NCI-H1436 (cell line): ENCODE data around the gene CYBB.
A peak's percentile ranks its signal among the peaks of the same experiment; 100 is the strongest.
"Not testable (repeated sequence)": the region's sequence is repeated elsewhere in the genome, so short reads cannot be mapped to it uniquely, and the experiment has no call there.

Experiments used
- DNase-seq: peaks from one replicate; lab custom pipeline; 2025; lab: John Stamatoyannopoulos, UW

CYBB gene

GRCh38 chrX:37779857-37780256, at the start of gene CYBB:
Gene CYBB (plus strand): TSS chrX:37780059. CDS start chrX:37780078, 19 bp downstream.
- no peak for DNase-seq

- DNase-seq = peak; percentile 0
Measured at GRCh38 chrX:37745354-37745753, 34.5 kb upstream of the CYBB start.

DNA sequence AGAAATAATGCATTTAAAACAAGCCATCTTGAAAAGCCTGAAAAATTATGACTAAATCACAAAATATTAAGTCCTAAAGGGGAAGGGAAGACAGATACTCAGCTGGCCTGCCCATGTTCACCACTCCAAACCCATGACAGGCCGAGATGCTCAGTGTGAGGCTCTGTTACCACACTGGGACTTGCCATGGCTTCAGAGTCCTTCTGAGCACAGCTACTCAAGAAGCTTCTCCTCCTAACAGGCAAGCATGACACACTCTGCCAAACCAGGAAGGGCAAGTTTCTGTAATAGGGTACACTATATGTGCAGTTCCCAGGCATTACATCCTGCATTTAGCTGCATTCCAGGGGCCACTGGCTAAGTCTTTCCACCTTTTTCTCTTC, 34.0 kb upstream of the CYBB start:
- DNase-seq = no peak

DNA sequence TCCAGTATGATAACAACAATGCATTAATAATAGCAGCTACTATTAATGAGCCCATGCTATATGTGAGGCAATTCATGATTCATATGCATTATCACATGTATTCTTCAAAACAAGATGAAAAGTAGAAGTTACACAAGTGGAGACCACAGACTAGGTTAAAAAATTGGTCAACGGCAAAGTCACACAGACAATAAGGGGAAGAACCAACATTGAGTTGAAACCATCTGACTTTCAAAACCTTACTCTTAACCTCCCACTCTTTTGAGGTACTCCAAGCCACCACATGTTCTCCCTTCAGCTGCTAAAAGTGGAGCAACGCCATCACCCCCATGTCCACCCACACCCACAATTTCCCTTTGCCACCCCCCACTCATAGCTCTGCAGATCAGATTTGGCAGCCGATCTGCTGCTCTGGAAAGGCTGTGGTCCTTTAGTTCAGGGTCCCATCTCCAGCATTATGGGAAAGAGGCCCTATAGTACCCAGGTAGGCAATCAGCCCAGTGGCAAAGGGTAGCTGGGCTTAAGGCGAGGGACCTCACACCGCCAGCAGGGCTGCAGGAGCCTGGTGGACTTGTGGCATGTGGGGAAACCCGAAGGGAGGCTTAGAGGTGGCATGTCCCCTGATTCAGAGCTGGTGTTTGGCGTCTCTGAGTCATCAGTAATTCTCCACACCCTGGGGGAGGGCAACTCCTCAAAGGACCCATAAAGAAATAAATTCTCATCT, 33.5 kb upstream of the CYBB start:
- DNase-seq = no peak

- no peak for DNase-seq
Measured at GRCh38 chrX:37746951-37747350, 32.9 kb upstream of the CYBB start.

DNA sequence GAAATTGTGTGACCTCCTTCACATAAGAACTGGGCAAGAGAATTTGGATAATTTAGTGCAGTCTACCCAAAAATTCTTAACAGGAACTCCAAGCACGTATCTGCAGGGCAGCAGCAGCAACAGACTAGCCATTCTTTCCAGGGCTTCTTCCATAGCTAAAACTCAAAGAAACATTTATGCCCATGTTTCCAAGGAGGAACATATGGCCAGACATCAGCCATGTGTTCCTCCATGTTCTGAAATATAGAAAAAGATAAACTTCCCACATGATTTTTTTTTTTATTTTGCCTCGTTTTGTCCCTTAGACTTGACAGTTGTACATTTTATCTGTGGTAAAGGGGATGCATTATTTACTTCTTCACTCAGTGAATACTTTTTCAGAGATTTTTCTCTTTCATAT, 27.6 kb upstream of the CYBB start:
- DNase-seq = no peak

DNA sequence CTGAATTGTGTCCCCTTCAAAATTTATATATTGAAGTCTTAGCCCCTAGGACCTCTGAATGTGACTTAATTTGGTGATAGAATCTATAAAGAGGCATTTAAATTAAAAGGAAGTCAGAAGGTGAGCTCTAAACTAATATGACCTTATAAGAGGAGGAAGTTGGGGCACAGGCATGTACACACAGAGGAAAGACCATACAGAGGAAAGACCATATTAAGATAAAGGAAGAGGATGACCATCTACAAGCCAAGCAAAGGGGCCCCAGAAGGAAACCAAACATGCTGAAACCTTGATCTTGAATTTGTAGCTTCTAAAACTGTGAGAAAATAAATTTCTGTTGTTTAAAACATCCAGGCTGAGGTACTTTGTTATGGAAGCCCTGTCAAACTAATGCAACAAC, 26.9 kb upstream of the CYBB start:
- DNase-seq = no peak

DNA sequence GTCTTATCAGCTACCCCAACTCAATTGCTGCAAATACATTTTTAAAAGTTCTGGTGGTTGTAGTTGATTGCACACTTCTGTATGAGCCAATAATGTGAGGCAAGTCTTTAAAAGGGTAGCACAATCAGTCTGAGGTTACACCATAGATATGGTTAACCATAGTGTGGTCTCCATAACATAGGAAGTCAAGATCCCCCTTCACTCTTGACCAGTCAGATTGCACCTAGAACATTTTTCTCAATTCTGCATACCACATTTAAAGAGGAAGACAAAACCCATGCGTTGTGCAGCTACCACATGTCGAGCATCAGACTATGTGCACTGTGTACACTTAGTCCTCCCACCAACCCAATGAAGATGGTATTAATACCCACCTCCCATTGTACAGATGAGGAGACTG, 26.5 kb upstream of the CYBB start:
- DNase-seq = no peak

DNA sequence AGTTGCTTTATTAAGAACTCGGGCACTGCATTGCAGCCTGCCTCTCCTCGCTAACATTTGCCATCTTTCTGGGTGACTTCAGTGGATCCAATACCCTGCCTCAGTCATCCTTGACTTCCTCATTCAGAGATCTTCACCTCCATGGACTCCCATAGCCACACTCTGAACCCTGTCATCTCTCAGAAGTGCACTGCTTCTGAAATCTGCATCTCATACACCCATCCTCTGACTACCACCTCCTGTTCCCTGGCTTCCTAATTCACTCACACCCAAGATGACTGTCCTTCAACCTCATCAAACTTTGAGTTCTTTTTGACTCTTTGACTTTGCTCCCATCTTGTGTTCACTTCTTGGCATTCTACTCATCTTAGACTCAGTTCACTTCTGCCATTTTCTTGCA, 25.3 kb upstream of the CYBB start:
- DNase-seq = no peak

GRCh38 chrX:37755025-37755424, 24.8 kb upstream of the CYBB start:
- DNase-seq = no peak

DNA sequence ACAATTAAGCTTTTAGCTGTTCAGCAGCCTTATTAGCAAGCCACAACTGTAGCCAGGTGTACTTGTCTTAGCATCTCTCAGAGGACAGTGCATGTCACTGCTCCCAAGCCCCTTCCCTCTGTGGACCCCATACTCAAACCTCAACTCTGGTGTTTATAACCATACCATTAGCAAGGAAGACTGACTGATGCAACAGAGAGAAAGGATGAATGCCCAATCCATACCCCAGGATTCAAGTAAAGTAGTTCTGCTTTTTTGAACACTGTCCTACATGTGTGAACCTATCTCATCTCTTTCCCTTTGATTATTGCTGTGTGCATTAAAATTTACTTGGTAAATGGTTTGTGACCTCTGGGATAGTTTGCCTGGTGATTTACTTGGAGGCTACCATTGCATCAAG, 22.8 kb upstream of the CYBB start:
- DNase-seq = no peak

GRCh38 chrX:37759351-37759750, 20.5 kb upstream of the CYBB start:
- no peak for DNase-seq

DNA sequence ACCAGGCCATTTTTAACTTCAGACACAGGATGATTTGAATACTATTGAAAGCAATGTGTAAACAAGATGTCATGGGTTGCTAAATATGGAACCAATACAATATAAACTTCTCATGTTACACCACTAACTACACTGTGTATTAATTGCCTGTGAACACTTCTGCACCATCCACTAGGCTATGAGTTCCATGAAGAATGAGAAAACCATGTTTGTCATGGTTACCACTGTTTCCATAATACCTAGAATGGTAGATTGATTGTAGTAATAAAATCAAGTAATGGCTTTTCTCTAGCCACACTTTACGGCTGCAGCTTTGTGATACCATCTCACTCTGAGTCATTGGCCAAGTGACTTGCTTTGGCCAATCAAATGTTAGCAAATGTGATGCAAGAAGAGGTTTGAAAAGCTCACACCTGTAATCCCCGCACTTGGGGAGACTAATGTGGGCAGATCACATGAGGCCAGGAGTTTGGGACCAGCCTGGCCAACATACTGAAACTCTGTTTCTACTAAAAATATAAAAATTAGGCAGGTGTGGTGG, 19.9 kb upstream of the CYBB start:
- DNase-seq = no peak

DNA sequence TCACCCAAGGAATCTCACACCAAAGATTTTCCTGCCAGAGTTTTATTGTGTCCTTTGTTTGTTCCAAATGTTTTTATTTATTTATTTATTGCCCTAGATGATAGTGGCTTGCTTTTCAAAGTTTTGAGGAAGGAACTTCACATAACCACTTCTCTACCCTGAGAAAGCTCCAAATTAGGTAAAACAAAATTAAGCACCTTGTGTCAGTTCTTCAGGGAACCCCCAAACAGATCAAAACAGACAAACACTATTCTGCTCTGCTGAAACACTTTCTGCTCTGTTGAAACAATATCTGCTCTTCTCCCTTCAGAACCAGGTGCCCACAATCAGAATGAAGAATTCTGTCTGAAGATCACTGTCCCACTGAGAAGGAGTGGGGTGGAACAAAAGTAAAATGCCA, 16.5 kb upstream of the CYBB start:
- no peak for DNase-seq

DNA sequence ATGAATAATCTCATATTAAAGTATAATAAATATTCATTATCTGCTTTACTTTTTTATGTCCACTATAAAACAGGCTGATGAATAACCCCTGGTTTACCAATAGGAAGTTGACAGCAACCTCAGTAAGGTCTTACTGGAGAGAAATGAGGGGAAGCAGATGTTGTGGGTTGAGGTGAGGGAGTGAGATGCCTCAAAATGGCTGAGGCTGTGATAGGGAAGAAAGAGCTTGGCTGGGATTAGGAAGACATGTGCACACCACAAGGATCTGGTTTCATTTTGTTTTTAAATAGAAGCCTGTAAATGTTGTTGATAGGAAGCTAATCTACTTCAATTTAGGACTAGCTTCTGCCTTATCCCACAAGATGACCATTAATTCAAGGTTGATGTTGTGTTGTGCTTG, 14.4 kb upstream of the CYBB start:
- no peak for DNase-seq

- no peak for DNase-seq
Measured at GRCh38 chrX:37767430-37767829, 12.4 kb upstream of the CYBB start.

DNA sequence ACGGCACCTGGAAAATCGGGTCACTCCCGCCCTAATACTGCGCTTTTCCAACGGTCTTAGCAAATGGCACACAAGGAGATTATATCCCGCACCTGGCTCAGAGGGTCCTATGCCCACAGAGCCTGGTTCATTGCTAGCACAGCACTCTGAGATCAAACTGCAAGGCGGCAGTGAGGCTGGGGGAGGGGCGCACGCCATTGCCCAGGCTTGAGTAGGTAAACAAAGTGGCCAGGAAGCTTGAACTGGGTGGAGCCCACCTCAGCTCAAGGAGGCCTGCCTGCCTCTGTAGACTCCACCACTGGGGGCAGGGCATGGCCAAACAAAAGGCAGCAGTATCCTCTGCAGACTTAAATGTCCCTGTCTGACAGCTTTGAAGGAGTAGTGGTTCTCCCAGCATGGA, 11.0 kb upstream of the CYBB start:
- not testable (repeated sequence) for DNase-seq

DNA sequence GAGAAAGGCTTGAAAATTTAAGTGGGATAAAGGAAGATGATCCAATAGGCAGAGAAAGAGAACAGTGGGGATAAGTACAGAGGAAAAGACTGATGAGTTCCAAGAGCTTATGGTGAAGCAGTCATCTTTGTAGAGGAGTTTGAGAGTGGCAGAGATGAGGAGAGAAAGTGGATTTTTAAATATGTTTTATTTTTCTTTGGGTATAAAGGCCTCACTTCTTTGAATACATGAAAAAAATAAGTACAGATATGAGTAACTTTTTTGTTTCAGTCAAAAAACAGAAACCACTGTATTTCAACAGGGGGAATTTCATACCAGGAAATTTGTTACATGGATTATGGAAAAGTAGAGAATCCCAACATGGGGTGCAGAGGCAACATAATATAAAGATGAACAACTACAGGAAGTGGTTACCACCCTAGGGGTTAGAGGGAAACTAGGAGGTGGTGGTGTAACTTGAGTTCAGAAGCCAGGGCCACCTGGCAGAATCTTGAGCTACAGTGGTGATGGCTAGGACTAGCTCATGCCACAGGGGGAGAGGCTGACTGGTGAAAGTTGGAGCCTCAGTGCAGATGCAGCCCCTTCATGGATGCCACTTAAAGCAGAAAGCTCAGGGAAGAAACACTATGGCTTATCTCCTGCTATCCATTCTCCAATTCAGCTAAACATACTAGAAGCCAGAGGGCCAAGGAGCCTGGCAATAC, 3.4 kb upstream of the CYBB start:
- DNase-seq = no peak

DNA sequence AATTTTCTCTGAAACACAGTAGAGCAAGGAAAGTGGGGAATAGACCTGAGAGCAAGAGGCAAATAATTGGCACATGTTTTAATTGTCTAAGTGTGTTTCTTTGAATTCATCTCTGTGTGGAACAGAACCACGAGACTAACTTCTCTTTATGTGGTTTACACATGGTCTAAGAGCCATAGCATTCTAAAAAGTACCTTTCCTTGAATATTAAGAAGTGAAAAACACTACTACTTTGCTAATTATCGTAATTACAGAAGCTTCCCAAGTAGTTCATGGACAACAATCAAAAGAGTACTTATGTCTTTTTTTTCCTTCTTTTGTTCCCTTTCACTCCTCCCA, 2.9 kb upstream of the CYBB start:
- no peak for DNase-seq

- DNase-seq = no peak
Measured at GRCh38 chrX:37781081-37781480, 1.2 kb downstream of the CYBB start.

- DNase-seq = no peak
Measured at GRCh38 chrX:37781814-37782213, 2.0 kb downstream of the CYBB start.

DNA sequence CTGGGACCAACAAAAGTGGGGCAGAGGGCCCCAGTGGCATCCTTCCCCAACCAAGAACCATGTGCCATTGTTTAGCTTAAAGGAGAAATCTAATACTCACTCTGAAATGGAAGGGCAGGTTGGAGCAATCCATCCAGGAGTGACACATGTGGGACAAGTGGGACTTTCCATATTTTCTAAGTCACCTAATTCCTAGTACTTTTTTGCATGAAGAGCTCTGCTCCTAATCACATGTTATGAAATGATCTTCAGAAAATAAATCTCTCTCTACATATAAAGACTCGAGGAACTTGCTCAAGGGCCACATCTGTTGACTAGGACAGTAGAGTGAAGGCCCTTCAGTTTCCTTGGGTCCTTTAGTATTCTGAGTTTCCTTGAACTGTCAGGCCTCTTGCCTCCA, 2.5 kb downstream of the CYBB start:
- no peak for DNase-seq

DNA sequence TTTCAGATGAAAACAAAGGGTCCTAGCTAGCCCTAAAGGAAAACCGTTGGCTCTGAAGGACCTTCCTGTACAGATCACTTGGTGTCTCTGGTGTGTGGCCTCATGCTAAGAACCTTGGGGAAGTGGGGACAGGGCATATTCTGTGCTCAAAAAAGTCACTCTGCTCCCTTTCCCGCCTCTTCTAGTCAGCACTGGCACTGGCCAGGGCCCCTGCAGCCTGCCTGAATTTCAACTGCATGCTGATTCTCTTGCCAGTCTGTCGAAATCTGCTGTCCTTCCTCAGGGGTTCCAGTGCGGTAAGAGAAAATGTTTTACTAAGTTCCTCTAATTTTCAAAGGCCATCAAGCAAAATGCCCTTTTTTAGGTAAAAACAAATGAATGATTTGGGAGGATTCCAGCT, 3.4 kb downstream of the CYBB start:
- DNase-seq = no peak

DNA sequence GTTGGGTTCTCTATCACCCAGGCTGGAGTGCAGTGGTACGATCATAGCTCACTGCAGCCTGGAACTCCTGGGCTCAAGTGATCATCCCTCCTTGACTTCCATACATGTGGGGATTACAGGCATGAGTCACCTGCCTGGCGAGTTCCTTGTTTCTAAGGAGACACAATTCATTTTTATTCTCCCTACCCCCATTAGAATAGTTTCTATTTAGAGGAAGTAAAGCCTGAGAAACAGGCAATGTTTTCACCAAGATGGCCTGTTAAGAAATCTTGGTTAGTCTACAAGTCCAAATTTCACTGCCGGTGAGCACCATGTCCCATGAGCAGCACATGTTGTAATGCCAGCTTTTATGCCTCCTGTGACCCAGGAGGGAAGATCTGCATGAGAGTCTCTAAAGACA, 5.7 kb downstream of the CYBB start:
- DNase-seq = no peak
